ENCODE data around the gene NPIPB8. TPM values are rescaled to one million over a fixed set of nuclear protein-coding genes. Genes with fewer than 3 reads are reported as not detected.
"Not testable (repeated sequence)": the region's sequence is repeated elsewhere in the genome, so short reads cannot be mapped to it uniquely, and the experiment has no call there.

NPIPB8 gene
- total RNA-seq, 4 donors from 2014 or later: 8.1 TPM; not detected in 3

- Histone ChIP-seq H3K36me3 (no peaks in the 10 kb centered on the region), H3K27me3 (no peaks in the 10 kb centered on the region), H3K9me3 (no peaks in the 10 kb centered on the region), H3K27ac (no peak overlapping the region), H3K4me3 (no peak overlapping the region), H3K4me1 (no peaks in the 10 kb centered on the region)
- intact Hi-C loops (cut with DNase I; ENCODE audit: low total_unique reads): no loop called here
- no peak for DNase-seq
- TF ChIP-seq CTCF (IDR thresholded peaks at IDR 0.05) (no peak), POLR2A (IDR thresholded peaks at IDR 0.05) (no peak)
These were observed 21.2 kb upstream of the NPIPB8 start for GRCh38 chr16:28616636-28617035.

GRCh38 chr16:28617874-28618273 lies 20.0 kb upstream of the NPIPB8 start:
- no peaks in the 10 kb centered on the region for H3K27me3 ChIP-seq
- H3K36me3 ChIP-seq: no peaks in the 10 kb centered on the region
- intact Hi-C loops (cut with DNase I; ENCODE audit: low total_unique reads): no loop called here
- H3K27ac ChIP-seq: no peak overlapping the region
- H3K4me3 ChIP-seq: no peak overlapping the region
- no peak for DNase-seq
- no peaks in the 10 kb centered on the region for H3K9me3 ChIP-seq
- TF ChIP-seq CTCF (IDR thresholded peaks at IDR 0.05) (no peak), POLR2A (IDR thresholded peaks at IDR 0.05) (no peak)
- H3K4me1 ChIP-seq: no peaks in the 10 kb centered on the region

- DNase-seq; H3K9me3 ChIP-seq; H3K4me1 ChIP-seq; intact Hi-C loops (cut with DNase I; ENCODE audit: low total_unique reads); H3K36me3 ChIP-seq; H3K27ac ChIP-seq; H3K27me3 ChIP-seq; H3K4me3 ChIP-seq: not testable (repeated sequence)
These were observed 17.5 kb upstream of the NPIPB8 start for GRCh38 chr16:28620316-28620715.

- peaks cover 0 to 6% of the 10 kb centered on the region in 2 donors for H3K4me1 ChIP-seq
- intact Hi-C loops (cut with DNase I; ENCODE audit: low total_unique reads): no loop called here
- no peak for DNase-seq
- no peaks in the 10 kb centered on the region for H3K27me3 ChIP-seq
- H3K4me3 ChIP-seq: no peak overlapping the region
- TF ChIP-seq POLR2A (IDR thresholded peaks at IDR 0.05) (no peak), CTCF (IDR thresholded peaks at IDR 0.05) (no peak)
- H3K9me3 ChIP-seq: no peaks in the 10 kb centered on the region
- H3K36me3 ChIP-seq: no peaks in the 10 kb centered on the region
- H3K27ac ChIP-seq: no peak overlapping the region
These were observed 16.2 kb upstream of the NPIPB8 start for GRCh38 chr16:28621481-28622155.

GRCh38 chr16:28622532-28623171 lies 15.2 kb upstream of the NPIPB8 start:
- H3K27me3 ChIP-seq; intact Hi-C loops (cut with DNase I; ENCODE audit: low total_unique reads); H3K4me1 ChIP-seq; DNase-seq; H3K27ac ChIP-seq; H3K36me3 ChIP-seq; H3K9me3 ChIP-seq: not testable (repeated sequence)
- H3K4me3 ChIP-seq: peak overlapping the region; percentile 16 to 34

- Histone ChIP-seq H3K36me3 (no peaks in the 10 kb centered on the region), H3K4me1 (peaks cover 0 to 6% of the 10 kb centered on the region in 2 donors), H3K27ac (no peak overlapping the region), H3K9me3 (no peaks in the 10 kb centered on the region), H3K27me3 (no peaks in the 10 kb centered on the region), H3K4me3 (peak overlapping the region; percentile 16 to 34)
- no peak for DNase-seq
- intact Hi-C loops (cut with DNase I; ENCODE audit: low total_unique reads): no loop called here
- TF ChIP-seq POLR2A (IDR thresholded peaks at IDR 0.05): no peak
These were observed 14.6 kb upstream of the NPIPB8 start for GRCh38 chr16:28623172-28623711.

- DNase-seq; H3K36me3 ChIP-seq; intact Hi-C loops (cut with DNase I; ENCODE audit: low total_unique reads); H3K4me1 ChIP-seq; H3K27me3 ChIP-seq; H3K9me3 ChIP-seq; H3K4me3 ChIP-seq; H3K27ac ChIP-seq: not testable (repeated sequence)
These were observed 7.0 kb upstream of the NPIPB8 start for GRCh38 chr16:28630905-28631304.

GRCh38 chr16:28636093-28636823 lies 1.6 kb upstream of the NPIPB8 start:
- H3K4me3 ChIP-seq; intact Hi-C loops (cut with DNase I; ENCODE audit: low total_unique reads); H3K9me3 ChIP-seq; H3K27me3 ChIP-seq; H3K27ac ChIP-seq; DNase-seq; H3K36me3 ChIP-seq; H3K4me1 ChIP-seq: not testable (repeated sequence)

- H3K4me3 ChIP-seq; intact Hi-C loops (cut with DNase I; ENCODE audit: low total_unique reads); H3K4me1 ChIP-seq; H3K36me3 ChIP-seq; H3K27ac ChIP-seq; DNase-seq; H3K9me3 ChIP-seq; H3K27me3 ChIP-seq: not testable (repeated sequence)
These were observed 494 bp downstream of the NPIPB8 start for GRCh38 chr16:28638359-28638758.

- intact Hi-C loops (cut with DNase I; ENCODE audit: low total_unique reads); H3K27ac ChIP-seq; H3K9me3 ChIP-seq; H3K36me3 ChIP-seq; H3K4me3 ChIP-seq; H3K27me3 ChIP-seq; H3K4me1 ChIP-seq; DNase-seq: not testable (repeated sequence)
These were observed 2.1 kb downstream of the NPIPB8 start for GRCh38 chr16:28639959-28640358.

All from uterus (tissue), 4 donors.